Measurements from ENCODE around the gene ZSCAN9.

Gene ZSCAN9

DNA sequence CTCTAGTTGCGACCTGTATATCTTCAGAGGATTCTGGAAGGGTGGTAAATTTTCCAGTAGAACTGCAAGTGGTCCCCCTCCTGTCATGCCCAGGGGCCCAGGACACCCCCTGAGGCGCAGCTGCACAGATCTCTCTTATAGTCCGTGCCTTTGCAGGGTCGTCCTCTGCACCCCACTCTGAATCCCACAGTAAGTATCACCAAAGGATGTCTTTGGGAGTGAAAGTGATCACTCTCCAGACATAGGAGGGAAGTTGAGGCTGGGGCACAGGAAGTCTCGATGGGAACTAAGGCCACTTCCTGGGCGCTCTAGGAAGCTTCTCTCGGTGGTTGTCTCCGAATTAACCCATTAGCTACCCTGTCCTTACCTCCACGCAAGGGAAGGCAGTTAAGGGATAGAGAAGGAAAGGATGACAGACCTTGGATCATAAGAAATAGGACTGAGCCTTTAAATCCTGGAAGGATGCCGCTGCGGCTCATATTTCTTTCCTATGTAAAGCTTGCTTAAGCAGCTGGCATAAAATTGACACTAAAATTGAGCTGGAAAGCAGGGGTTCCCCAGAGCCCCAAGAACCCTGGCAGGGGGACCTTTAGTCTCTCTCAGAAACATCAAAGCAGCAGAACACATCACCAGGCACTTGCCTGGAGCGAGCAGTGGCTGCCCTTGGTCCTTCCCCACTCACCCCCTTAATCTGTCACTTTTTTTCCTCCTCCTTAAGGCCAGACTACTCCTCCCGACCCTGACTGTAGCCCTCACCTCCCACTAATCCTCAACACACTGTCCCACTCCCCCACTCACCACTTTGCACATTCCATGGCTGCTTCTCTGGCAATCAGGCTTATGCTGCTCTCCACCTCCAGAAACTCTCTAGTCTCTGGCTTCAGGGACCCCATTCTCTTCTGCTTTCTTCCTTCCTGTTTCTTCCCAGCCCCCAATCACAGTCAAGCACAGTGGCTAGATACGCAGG, 27.2 kb downstream of the ZSCAN9 start, which contains the start of gene ZKSCAN4:
TSS of gene ZKSCAN4 (minus strand) at position 261 of the 967 bp plus-strand sequence. CDS start 289 bp downstream, outside the sequence.
- TF ChIP-seq, protein P1, sequence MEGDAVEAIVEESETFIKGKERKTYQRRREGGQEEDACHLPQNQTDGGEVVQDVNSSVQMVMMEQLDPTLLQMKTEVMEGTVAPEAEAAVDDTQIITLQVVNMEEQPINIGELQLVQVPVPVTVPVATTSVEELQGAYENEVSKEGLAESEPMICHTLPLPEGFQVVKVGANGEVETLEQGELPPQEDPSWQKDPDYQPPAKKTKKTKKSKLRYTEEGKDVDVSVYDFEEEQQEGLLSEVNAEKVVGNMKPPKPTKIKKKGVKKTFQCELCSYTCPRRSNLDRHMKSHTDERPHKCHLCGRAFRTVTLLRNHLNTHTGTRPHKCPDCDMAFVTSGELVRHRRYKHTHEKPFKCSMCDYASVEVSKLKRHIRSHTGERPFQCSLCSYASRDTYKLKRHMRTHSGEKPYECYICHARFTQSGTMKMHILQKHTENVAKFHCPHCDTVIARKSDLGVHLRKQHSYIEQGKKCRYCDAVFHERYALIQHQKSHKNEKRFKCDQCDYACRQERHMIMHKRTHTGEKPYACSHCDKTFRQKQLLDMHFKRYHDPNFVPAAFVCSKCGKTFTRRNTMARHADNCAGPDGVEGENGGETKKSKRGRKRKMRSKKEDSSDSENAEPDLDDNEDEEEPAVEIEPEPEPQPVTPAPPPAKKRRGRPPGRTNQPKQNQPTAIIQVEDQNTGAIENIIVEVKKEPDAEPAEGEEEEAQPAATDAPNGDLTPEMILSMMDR (IDR thresholded peaks at IDR 0.05; ENCODE audit: low read depth, low read length, missing control alignments) = no peak
- peak within 1 kb of the TSS; percentile 73 for H3K4me3 ChIP-seq (ENCODE audit: low read depth, low read length)
- peak; percentile 86 for DNase-seq (ENCODE audit: low read depth)
- in situ Hi-C loops (cut with HindIII; ENCODE audit: low sequenced_read_pairs) = no loop called here

DNA sequence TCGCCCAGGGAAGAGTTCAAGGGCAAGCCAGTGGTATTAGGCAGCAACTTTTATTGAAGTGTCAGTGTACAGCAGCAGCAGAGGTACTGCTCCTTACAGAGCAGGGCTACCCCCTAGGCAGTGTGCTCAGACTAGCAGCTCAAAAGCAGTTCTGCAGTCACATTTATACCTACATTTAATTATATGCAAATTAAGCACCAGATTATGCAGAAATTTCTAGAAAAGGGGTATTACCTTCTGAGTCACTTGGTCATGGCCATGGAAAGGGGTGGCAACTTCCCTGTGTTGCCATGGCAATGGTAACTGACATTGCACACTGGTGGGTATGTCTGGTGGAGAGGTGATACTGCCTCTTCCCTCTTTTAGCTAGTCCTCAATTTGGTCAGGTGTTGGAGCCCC, 29.0 kb downstream of the ZSCAN9 start:
- in situ Hi-C loops (cut with HindIII; ENCODE audit: low sequenced_read_pairs) = no loop called here
- no peak overlapping the region for H3K4me3 ChIP-seq (ENCODE audit: low read depth, low read length)
- no peak for DNase-seq (ENCODE audit: low read depth)
- TF ChIP-seq, protein P1 (IDR thresholded peaks at IDR 0.05; ENCODE audit: low read depth, low read length, missing control alignments) = no peak

DNA sequence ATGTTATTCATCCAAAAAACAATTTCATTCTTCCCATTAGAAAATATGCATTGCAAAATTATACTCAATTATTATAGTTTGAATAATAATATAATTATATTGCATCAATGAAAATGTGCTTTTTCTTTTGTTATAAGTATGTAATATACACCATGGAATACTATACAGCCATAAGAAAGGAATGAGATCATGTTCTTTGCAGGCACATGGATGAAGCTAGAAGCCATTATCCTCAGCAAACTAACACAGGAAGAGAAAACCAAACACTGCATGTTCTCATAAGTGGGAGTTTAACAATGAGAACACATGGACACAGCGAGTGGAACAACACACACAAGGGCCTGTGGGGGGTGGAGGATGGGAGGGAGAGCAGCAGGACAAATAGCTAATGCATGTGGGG, 32.0 kb downstream of the ZSCAN9 start:
- in situ Hi-C loops (cut with HindIII; ENCODE audit: low sequenced_read_pairs) = no loop called here
- no peak overlapping the region for H3K4me3 ChIP-seq (ENCODE audit: low read depth, low read length)
- TF ChIP-seq, protein P1 (IDR thresholded peaks at IDR 0.05; ENCODE audit: low read depth, low read length, missing control alignments) = no peak
- no peak for DNase-seq (ENCODE audit: low read depth)

DNA sequence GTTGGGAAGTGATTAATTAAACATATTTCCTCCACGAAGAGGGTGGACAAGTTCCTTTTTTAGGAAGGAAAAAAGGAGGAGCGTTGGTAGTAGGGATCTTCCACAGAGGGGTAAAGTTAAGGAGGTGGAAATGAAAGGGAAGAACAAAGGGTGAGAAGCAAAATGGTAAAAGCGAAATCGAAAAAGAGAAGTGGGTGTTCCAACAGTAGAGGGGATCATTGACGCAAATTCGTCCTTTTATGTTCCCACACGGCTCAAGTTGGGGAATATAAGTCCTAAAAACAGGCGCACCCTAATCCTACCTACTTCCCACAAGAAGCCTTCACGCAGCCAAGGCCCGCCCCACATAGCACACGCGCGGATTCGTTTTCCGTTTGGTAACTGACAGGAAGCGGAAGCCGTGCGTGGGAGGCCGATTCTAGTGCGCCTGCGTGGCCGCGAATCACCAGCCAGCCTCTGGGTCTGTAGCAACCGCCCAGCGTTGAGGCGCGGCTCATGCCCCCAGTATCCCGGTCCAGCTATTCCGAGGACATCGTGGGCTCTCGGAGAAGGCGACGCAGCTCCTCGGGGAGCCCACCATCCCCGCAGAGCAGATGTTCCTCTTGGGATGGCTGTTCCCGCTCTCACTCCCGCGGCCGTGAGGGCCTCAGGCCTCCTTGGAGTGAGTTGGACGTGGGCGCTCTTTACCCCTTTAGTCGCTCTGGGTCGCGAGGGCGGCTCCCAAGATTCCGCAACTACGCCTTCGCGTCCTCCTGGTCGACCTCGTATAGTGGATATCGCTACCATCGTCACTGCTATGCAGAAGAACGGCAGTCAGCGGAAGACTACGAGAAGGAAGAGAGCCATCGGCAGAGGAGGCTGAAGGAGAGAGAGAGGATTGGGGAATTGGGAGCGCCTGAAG, 34.1 kb downstream of the ZSCAN9 start, which contains the start of gene NKAPL:
TSS of gene NKAPL (plus strand) at position 421 of the 901 bp plus-strand sequence. CDS start at position 496, 75 bp downstream.
- peak within 1 kb of the TSS; percentile 23 for H3K4me3 ChIP-seq (ENCODE audit: low read depth, low read length)
- in situ Hi-C loops (cut with HindIII; ENCODE audit: low sequenced_read_pairs) = no loop called here
- DNase-seq (ENCODE audit: low read depth) = no peak

DNA sequence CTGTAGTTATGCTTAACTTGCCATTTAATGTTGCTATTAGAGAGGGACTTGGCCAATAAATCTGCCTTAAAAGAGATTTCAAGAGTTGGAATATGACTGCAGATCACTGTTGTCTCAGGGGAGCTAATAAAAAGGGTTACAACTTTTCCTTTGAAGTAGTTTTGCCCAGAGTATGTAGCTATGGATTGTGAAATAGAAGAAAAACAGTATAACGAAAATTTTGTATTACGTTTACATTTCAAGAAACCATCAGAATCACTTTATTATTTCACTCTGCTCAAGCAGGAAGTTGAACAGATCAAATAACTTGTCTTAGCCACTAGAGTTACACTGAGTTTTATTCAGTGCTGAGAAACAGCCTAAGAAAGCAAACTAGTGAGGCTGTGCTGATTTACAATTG, 38.8 kb downstream of the ZSCAN9 start:
- TF ChIP-seq, protein P1 (IDR thresholded peaks at IDR 0.05; ENCODE audit: low read depth, low read length, missing control alignments) = no peak
- DNase-seq (ENCODE audit: low read depth) = no peak
- in situ Hi-C loops (cut with HindIII; ENCODE audit: low sequenced_read_pairs) = no loop called here
- H3K4me3 ChIP-seq (ENCODE audit: low read depth, low read length) = no peak overlapping the region

More for the DNA sequence above, 34.1 kb downstream of the ZSCAN9 start, which contains the start of gene NKAPL:
- TF ChIP-seq, protein P1 (IDR thresholded peaks at IDR 0.05; ENCODE audit: low read depth, low read length, missing control alignments) = no peak

DNA sequence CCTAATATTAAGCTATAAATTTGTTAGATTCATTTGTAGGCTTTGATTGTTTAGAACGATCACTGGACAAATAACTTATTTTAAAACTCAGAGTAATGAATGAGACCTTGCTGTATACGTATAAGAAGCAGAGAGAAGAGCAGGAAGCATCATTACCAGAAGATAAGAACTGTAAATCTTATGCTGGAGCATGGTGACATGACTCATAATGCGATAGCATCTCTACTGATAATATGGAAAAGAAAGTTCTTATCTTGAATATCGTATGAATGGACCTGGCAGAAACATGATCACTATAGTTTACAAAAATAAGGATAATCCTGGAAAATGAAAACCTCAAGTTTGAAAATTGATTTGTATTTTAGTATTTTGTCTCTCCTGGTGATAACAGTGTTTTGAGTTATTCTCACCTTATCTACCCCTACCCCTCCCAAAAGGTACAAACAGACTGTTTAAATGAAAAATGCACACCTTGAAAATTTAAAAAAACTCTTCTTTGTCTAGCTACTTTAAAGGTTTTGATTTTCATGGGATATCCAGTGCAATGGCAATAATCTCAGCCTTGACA, 39.8 kb downstream of the ZSCAN9 start:
- no peak overlapping the region for H3K4me3 ChIP-seq (ENCODE audit: low read depth, low read length)
- TF ChIP-seq, protein P1 (IDR thresholded peaks at IDR 0.05; ENCODE audit: low read depth, low read length, missing control alignments) = no peak
- no peak for DNase-seq (ENCODE audit: low read depth)
- in situ Hi-C loops (cut with HindIII; ENCODE audit: low sequenced_read_pairs) = no loop called here

All from astrocyte of the cerebellum (primary cell).